ENCODE data around the gene ZAP70.

Gene ZAP70

GRCh38 chr2:97693476-97693875 is 19.9 kb upstream of the ZAP70 start:
- H3K4me3 ChIP-seq (ENCODE audit: low read depth, low read length) = no peak overlapping the region
- no peak for DNase-seq (ENCODE audit: low read depth, low spot score)
- no peak for TF ChIP-seq CTCF (IDR thresholded peaks at IDR 0.05; ENCODE audit: insufficient read depth, low read length, missing control alignments)
- ChIA-PET CTCF (no interaction called here), POLR2A (no interaction called here)

GRCh38 chr2:97695744-97696143 is 17.6 kb upstream of the ZAP70 start:
- POLR2A ChIA-PET = no interaction called here

DNA sequence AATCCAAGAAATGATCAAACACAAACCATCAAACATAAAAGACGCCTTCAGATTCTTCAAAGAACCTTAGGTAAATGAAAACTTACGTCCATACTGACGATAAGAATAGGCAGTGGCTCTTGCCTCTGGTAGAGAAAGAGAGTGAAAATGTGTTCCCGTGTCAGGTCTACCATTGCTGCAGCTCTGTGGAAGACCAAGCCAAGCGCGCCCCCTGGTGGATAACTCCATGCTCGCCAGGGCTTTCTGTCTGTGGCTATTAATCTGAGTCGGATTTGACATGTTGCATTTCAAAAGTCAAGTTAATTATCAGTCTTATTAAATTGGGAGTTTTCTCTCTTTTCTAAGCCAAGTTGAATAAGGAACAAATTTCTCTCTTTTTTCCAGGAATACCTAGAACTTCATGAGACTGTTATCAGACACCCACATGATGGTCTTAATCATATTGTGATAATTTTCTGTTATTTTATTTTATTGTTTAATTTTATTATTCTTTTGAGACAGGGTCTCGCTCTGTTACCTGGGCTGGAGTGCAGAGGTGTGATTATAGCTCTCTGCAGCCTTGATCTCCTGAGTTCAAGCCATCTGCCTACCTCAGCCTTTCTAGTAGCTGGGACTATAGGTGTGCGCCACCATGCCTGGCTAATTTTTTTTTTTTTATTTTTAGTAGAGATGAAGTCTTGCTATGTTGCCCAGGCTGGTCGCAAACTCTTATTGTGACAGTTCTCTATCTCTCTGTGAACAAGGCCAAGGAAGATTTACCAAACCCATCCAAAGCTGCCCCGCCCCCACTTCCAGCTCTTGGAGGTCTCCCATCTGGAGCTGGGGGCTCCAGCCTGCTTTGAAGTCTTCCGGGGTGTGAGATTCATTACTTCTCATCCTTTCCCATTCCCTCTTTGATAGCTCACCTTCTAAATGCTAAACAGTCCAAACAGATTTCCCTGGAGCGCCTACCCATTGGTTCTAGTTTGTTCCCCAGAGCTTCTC is 15.8 kb upstream of the ZAP70 start:
- ChIA-PET POLR2A (no interaction called here), CTCF (interaction anchor here (0.8 to 9.4 kb wide), 21 partner anchors 10 to 688 kb away, joined by 3 to 250 read pairs (median 9); partner anchors contain the start of genes ACTR1B, ANKRD36B, COX5B and ZAP70)
- TF ChIP-seq CTCF (IDR thresholded peaks at IDR 0.05; ENCODE audit: insufficient read depth, low read length, missing control alignments) = peak; percentile 85
- H3K4me3 ChIP-seq (ENCODE audit: low read depth, low read length) = no peak overlapping the region
- peak; percentile 26 for DNase-seq (ENCODE audit: low read depth, low spot score)

More at GRCh38 chr2:97695744-97696143, 17.6 kb upstream of the ZAP70 start:
- no peak overlapping the region for H3K4me3 ChIP-seq (ENCODE audit: low read depth, low read length)
- CTCF ChIA-PET = interaction anchor here (1.3 to 9.4 kb wide), 11 partner anchors 8 to 690 kb away, joined by 3 to 250 read pairs (median 32); partner anchors contain the start of genes ACTR1B, ANKRD36B, COX5B and ZAP70
- DNase-seq (ENCODE audit: low read depth, low spot score) = no peak
- no peak for TF ChIP-seq CTCF (IDR thresholded peaks at IDR 0.05; ENCODE audit: insufficient read depth, low read length, missing control alignments)

- H3K4me3 ChIP-seq (ENCODE audit: low read depth, low read length) = no peak overlapping the region
- ChIA-PET POLR2A (no interaction called here), CTCF (interaction anchor here (0.6 to 9.4 kb wide), 21 partner anchors 11 to 687 kb away, joined by 3 to 250 read pairs (median 9); partner anchors contain the start of genes ACTR1B, ANKRD36B, C2orf92 and COX5B)
- TF ChIP-seq CTCF (IDR thresholded peaks at IDR 0.05; ENCODE audit: insufficient read depth, low read length, missing control alignments) = no peak
- DNase-seq (ENCODE audit: low read depth, low spot score) = no peak
Observed at GRCh38 chr2:97698530-97698929, 14.8 kb upstream of the ZAP70 start.

GRCh38 chr2:97699765-97700444 is 13.5 kb upstream of the ZAP70 start:
- peak; percentile 76 for TF ChIP-seq CTCF (IDR thresholded peaks at IDR 0.05; ENCODE audit: insufficient read depth, low read length, missing control alignments)

More at GRCh38 chr2:97699765-97700444, 13.5 kb upstream of the ZAP70 start:
- ChIA-PET POLR2A (no interaction called here), CTCF (interaction anchor here (0.7 to 9.4 kb wide), 35 partner anchors 9 to 1138 kb away, joined by 3 to 250 read pairs (median 5); partner anchors contain the start of genes ACTR1B, ANKRD36B, C2orf92 and COX5B)
- no peak for DNase-seq (ENCODE audit: low read depth, low spot score)
- no peak overlapping the region for H3K4me3 ChIP-seq (ENCODE audit: low read depth, low read length)

All from AG04449 (cell line).